Gastroesophageal sphincter (tissue), 3 donors: ENCODE data around the gene MTA1.

Experiments
- CTCF ChIP-seq, 4 experiments: fragments of 200-600 bp in 2 of 4; fragments of 450-650 bp in 2 of 4; sonication (generic) in 1 of 4; IDR thresholded peaks; one replicate each; pipeline ENCODE4 v1.5.1; 2017 to 2019; ENCODE audit warnings: antibody characterized with exemption in 4 of 4, mild to moderate bottlenecking in 2 of 4, moderate library complexity in 2 of 4
- EP300 ChIP-seq: sonication (generic); formaldehyde crosslinking; IDR thresholded peaks from one replicate; pipeline ENCODE4 v1.6.1; 2017; ENCODE audit warnings: antibody characterized with exemption, mild to moderate bottlenecking

- TF ChIP-seq EP300 (no peak), CTCF (IDR thresholded peaks at IDR 0.05) (no peak)
Measured at GRCh38 chr14:105377555-105378182, 42.0 kb upstream of the MTA1 start.
